NK-92 (cell line): ENCODE measurements around the gene SNRNP25.

Source experiments
- DNase-seq: peaks from one replicate; lab custom pipeline; 2025; ENCODE audit not compliant: unreplicated experiment; lab: John Stamatoyannopoulos, UW

SNRNP25 gene

GRCh38 chr16:101586-101985, 48.0 kb downstream of the SNRNP25 start:
- DNase-seq, result no peak

- DNase-seq, result no peak
These were observed 48.6 kb downstream of the SNRNP25 start for GRCh38 chr16:102060-102855.

- DNase-seq, result no peak
These were observed 50.7 kb downstream of the SNRNP25 start for GRCh38 chr16:104355-104754.

- DNase-seq, result no peak
These were observed 51.3 kb downstream of the SNRNP25 start for GRCh38 chr16:104928-105327.

DNA sequence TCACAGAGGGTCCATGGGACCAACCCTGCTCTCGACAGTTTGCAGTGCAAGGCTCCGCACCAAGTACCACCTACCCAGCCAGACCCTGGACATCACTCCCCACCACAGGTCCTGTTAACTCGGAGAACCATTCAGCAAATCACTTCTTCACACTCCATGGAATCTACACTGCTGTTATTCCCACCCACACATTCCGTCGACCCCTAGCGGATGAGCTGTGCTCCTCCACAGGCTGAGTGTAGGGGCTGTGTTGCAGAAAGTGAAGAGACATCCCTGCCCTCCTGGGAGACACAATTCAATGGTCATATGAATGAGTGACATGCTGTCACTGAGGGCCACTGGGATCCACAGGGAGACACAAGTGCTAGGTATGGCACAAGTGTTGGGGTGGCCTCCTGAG, 51.9 kb downstream of the SNRNP25 start:
- no peak for DNase-seq

DNA sequence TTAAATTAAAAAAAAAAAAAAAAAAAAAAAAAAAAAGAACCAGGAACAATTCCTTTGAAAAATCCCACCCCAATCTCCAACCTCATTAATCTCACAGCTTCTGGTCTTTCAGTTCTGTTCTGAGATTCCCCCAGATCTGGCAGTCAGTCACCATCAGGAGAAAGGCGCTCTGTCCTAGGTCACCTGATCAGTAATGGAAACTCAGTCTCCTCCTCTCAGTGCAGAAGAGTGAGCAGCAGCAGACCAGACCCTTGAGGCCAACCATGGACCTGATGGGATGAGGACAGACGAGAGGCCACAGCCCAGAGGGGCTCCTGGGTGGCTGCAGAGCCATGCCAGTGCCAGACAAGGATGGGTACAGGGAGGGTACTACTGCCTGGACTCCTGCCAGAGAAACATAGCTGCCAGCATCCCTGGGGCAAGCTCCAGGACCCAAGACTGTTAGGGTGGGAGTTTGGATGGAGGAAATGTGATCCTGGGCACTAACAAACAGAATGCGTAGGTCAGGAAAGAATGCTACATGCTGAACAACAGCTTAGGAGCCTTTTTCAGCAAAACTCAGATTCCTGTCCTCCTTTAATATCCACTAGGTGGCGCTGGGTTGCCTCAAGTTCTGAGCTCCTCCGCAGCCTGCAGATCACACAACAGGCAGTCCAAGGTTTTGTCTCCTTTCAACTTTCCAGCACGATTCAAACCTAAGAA, 53.1 kb downstream of the SNRNP25 start:
- DNase-seq, result no peak
